Peyer's patch (tissue), 4 donors: ENCODE data around the gene YIPF3.

Experiments
- POLR2A ChIP-seq, 2 donors: fragments of 450-650 bp; IDR thresholded peaks; one replicate each; pipeline ENCODE4 v1.5.1; 2017; ENCODE audit warnings: antibody characterized with exemption in 2 of 2, mild to moderate bottlenecking in 2 of 2, moderate library complexity in 2 of 2
- TF ChIP-seq, protein P1 (sequence below), 6 experiments: fragments of 450-650 bp in 4 of 6; fragments of 200-600 bp in 2 of 6; sonication (generic) in 1 of 6; IDR thresholded peaks; one replicate each; pipeline ENCODE4 v1.5.1; 2017 to 2019; ENCODE audit warnings: antibody characterized with exemption in 6 of 6, mild to moderate bottlenecking in 3 of 6, moderate library complexity in 1 of 6

GRCh38 chr6:43494766-43495165, 22.0 kb downstream of the YIPF3 start:
- TF ChIP-seq, protein P1, sequence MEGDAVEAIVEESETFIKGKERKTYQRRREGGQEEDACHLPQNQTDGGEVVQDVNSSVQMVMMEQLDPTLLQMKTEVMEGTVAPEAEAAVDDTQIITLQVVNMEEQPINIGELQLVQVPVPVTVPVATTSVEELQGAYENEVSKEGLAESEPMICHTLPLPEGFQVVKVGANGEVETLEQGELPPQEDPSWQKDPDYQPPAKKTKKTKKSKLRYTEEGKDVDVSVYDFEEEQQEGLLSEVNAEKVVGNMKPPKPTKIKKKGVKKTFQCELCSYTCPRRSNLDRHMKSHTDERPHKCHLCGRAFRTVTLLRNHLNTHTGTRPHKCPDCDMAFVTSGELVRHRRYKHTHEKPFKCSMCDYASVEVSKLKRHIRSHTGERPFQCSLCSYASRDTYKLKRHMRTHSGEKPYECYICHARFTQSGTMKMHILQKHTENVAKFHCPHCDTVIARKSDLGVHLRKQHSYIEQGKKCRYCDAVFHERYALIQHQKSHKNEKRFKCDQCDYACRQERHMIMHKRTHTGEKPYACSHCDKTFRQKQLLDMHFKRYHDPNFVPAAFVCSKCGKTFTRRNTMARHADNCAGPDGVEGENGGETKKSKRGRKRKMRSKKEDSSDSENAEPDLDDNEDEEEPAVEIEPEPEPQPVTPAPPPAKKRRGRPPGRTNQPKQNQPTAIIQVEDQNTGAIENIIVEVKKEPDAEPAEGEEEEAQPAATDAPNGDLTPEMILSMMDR (IDR thresholded peaks at IDR 0.05) = no peak
- TF ChIP-seq POLR2A (IDR thresholded peaks at IDR 0.05) = no peak
